DMS114 treated with DMSO at 0.1 percent for 48 hours (cell line): ENCODE measurements around the gene CAMK2D.
"Not testable (repeated sequence)": the region's sequence is repeated elsewhere in the genome, so short reads cannot be mapped to it uniquely, and the experiment has no call there.

Experiments
- DNase-seq: peaks from one replicate; lab custom pipeline; 2025; ENCODE audit not compliant: unreplicated experiment; lab: John Stamatoyannopoulos, UW

CAMK2D gene

GRCh38 chr4:113761620-113762185, at the start of gene CAMK2D:
TSS of gene CAMK2D (minus strand) at chr4:113761738. CDS start at chr4:113761068, 670 bp downstream.
- DNase-seq, result peak; percentile 23

GRCh38 chr4:113810906-113811305, 49.4 kb upstream of the CAMK2D start:
- DNase-seq, result no peak

GRCh38 chr4:113809311-113809710, 47.8 kb upstream of the CAMK2D start:
- no peak for DNase-seq

GRCh38 chr4:113806850-113807249, 45.3 kb upstream of the CAMK2D start:
- no peak for DNase-seq

- no peak for DNase-seq
These were observed 40.3 kb upstream of the CAMK2D start for GRCh38 chr4:113801882-113802281.

- DNase-seq, result not testable (repeated sequence)
These were observed 34.8 kb upstream of the CAMK2D start for GRCh38 chr4:113796381-113796780.

GRCh38 chr4:113790478-113790877, 28.9 kb upstream of the CAMK2D start:
- DNase-seq, result no peak

- no peak for DNase-seq
These were observed 27.4 kb upstream of the CAMK2D start for GRCh38 chr4:113788888-113789287.

- DNase-seq, result no peak
These were observed 24.2 kb upstream of the CAMK2D start for GRCh38 chr4:113785781-113786180.

- no peak for DNase-seq
These were observed 23.1 kb upstream of the CAMK2D start for GRCh38 chr4:113784497-113785250.

GRCh38 chr4:113783701-113784100, 22.2 kb upstream of the CAMK2D start:
- no peak for DNase-seq

GRCh38 chr4:113783289-113783688, 21.8 kb upstream of the CAMK2D start:
- no peak for DNase-seq

GRCh38 chr4:113781439-113782040, 20.0 kb upstream of the CAMK2D start:
- DNase-seq, result peak; percentile 9

GRCh38 chr4:113776679-113777078, 15.1 kb upstream of the CAMK2D start:
- no peak for DNase-seq

GRCh38 chr4:113776016-113776415, 14.5 kb upstream of the CAMK2D start:
- no peak for DNase-seq

- DNase-seq, result no peak
These were observed 12.2 kb upstream of the CAMK2D start for GRCh38 chr4:113773756-113774155.

GRCh38 chr4:113773014-113773413, 11.5 kb upstream of the CAMK2D start:
- DNase-seq, result no peak

- no peak for DNase-seq
These were observed 10.8 kb upstream of the CAMK2D start for GRCh38 chr4:113772319-113772718.

GRCh38 chr4:113769744-113770143, 8.2 kb upstream of the CAMK2D start:
- DNase-seq, result no peak

- DNase-seq, result no peak
These were observed 7.4 kb upstream of the CAMK2D start for GRCh38 chr4:113768952-113769351.

GRCh38 chr4:113766882-113767281, 5.3 kb upstream of the CAMK2D start:
- no peak for DNase-seq

- DNase-seq, result no peak
These were observed 3.3 kb upstream of the CAMK2D start for GRCh38 chr4:113764720-113765264.
